Measurements from ENCODE around the gene SGPL1.
A peak's percentile ranks its signal among the peaks of the same experiment; 100 is the strongest.
"Not testable (repeated sequence)": the region's sequence is repeated elsewhere in the genome, so short reads cannot be mapped to it uniquely, and the experiment has no call there.

SGPL1 gene

DNA sequence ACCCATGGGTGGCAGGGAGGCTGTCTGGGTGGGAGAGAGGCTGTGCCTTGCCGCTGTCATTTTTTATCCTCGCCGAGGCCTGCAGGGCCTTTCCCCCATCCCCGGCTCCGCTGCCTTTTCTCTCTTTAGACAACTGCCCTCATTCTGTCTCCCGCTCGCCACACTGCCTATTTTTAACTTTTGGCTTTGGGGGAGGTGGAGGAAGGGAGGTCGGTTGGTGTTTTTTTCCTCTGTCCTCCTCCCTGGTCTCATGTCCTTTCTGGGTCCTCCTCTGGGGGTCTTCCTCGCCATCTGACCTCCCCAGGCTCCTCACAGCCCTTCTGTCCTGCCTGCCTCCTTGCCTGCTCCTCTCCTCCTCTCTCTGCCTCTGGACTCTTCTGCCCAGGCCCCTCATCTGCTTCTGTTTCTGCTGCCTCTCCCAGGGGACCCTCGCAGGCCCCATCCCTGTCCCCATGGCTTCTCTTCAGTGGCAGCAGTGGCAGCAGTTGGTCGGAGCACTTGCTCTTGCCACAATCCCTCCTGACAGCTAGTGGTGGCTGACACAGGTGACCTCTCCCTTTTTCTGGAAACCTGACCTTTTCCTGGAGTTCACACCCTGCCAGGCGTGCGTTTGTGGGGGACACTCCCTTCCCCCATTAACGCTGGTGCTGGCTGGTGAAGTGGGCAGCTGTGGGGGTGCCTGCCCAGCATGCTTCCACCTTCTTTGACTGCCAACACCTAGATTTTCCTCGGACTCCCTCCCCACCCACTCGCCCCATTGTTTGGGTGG is 92.1 kb downstream of the SGPL1 start:
- no peak for DNase-seq

DNA sequence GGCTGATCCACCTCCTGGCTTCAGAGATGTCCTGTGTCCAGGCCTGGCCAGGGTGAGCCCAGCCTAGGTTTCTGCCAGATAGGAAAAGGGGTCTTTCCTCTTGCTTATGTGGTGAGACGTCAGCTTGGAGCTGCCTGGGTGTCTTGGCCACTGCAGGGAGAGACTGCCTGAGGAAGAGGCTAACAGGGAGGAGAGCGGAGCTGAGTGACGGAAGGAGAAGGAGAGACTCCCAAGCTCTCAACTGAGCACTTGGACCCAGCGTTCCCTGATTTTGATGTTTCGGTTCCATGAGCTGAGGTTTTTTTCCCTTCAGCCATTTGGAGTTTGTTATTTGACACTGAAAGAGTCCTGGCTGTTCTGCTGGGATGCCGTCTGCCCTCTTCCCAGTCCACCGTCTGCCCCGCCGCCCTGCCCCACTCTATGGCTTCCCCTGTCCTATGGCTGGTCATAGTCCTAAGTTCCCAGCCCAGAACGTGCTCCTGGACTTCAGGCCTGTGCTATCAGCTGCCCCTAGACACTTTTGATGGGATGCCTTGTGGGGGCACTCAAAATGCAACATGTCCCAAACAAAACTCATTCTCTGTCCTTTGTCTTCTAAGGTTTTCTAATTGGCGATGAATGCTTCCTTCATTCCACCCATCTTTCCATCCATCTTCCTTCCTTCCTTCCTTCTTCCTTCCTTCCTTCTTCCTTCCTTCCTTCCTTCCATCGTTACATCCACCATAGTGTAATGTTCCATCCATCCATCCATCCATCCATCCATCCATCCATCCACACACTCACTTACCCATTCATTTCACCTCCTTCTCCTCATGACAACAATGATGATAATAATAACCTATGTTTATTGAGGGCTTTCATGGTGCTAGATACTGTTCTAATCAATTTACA is 92.9 kb downstream of the SGPL1 start:
- no peak for DNase-seq

DNA sequence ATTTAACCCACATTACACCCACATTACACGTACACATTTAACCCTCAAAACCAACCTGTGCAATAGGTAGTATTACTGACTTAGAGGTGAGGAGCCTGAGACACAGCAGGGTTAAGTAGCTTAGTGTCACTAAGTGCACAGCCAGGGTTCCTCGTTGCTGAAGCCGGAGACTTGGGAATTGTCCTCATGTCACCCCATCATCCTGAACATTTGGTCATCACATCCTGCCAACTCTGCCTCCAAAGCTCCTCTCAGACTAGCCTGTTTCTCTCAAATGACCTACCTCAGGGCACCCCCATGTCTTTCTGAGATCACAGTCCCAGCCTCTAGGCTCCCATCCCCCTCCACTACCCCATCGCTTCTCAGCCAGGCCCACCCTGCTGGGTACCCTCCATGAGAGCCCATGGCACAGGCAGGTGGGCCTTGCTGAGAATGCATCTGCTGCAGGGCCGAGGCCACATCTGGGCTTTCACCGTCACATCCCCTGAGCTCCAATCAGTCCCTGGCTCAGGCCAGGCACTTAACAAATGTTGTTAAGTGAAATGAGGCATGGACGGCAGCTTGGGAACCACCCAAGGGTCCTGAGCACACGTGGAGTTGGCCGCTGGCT is 93.7 kb downstream of the SGPL1 start:
- DNase-seq, result no peak

DNA sequence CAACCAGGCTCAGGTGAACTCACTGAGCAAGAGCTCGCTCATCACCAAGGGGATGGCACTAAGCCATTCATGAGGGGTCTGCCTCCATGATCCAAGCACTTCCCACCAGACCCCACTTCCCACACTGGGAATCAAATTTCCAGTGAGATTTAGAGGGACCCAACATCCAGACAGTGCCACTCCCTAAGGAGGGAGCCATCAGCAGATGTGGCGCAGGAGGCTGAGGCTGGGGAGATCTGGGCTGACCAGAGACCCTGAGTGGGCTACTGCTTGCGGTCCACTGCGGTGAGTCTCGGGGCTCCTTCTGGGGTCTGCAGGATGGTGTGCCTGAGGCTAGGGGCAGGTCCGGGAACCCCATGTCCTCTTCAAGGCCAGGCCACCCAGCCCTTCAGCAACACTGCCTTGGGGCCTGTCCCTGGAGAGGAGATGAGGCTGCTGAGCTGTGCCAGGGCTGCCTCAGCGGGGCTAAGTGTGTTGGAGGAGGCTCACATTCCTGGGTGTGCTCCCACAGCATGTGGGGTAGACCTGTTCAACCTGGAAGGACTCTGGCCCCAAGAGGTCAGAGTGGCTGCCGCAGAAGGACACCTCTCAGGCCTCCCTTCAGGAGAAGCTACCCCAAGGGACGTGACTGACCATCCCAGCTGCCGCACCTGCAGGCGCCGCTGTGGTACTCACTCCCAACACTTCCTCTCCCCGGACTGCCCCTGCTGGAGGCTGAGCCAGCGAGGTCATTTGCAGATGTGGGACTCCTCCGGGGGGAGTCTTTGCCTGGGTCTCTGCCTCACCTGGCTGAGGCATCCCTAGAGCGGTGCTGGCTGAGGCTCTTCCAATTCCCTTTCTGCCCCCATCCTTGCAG is 95.0 kb downstream of the SGPL1 start:
- DNase-seq, result no peak

DNA sequence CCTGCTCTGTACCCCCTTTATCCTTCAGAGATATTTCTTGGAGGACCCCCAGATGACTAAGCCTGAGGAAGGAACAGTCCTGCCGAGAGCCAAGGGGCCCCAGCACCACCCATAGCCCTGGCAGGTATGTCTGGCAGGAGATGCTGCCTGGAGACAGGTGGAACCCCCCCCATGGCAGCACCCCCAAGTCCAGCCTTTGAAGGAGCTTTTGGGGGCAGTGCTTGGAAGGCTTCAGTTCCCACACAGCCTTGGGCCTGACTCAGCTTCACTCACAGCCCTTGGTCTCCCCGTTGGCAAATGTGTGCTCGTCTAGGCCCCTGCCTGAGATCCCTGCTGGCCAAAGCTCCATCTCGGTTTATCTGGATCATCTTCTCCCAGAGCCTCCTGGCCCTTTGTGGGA is 95.6 kb downstream of the SGPL1 start:
- no peak for DNase-seq

DNA sequence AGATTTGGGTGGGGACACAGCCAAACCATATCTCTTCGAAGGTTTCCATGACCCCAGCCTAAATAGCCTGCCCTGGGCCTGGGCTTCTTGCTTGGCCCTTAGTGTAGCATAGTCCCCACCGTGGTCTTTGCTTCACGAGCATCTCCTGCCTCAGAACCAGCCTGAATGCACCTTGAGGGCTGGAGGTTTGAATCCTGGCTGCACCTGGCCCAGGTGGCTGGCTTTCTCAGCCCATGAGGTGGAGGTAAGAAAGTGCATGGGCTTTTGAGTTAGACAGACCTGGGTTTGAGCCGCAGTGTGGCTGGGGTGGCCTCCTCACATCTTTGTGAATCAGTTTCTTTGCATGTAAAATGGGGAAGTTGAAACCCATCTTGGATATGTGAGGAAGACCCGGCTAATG is 96.8 kb downstream of the SGPL1 start:
- no peak for DNase-seq

DNA sequence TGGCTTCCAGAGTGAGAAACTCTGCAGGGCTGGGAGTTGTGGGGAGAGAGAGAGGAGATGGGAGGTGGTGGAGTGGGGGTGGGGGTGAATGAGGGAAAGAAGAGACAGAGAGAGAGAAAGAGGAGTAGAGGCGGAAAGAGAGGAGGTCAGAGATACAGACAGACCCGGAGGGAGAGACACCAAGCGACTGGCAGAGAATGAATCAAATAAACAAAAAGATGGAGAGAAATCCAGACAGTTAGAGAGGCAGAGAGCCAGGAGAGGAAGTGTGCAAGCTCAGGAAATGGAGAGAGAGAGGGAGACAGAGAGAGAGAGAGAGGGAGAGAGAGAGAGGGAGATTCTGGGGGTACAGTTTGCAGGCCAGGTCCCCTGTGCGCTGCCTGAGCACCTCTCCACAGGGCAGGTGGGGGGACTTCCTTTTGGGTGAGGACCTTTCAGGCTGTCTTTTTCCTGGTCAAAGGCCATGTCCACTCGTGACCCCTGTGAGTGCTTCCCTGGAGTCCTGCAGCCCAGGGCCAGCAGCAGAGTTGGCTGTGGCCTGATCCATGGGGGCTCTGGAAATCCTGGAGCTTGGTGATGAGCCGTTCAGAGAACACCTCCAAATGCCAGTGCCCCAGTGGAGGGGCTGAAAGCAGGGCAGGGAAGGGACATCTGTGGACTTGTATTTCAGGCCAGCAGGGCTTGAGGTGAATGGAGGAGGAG is 97.6 kb downstream of the SGPL1 start:
- DNase-seq, result no peak

DNA sequence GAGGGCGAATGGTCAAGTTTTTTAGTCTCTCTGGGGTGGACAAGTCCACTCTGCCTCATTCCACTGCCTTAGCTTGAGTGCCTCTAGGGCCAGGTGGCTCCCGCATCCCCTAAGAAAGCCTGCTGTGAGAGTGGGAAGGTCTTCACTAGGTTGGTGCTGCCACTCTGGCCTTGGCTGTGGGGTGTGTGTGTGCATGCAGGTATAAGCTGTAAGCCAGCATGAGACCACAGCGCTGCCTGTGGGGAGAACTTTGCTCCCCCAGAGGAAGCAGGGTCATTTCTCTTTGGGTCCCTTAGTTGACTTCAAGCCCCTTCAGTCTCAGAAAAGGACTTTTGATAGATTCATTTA is 98.1 kb downstream of the SGPL1 start:
- no peak for DNase-seq

DNA sequence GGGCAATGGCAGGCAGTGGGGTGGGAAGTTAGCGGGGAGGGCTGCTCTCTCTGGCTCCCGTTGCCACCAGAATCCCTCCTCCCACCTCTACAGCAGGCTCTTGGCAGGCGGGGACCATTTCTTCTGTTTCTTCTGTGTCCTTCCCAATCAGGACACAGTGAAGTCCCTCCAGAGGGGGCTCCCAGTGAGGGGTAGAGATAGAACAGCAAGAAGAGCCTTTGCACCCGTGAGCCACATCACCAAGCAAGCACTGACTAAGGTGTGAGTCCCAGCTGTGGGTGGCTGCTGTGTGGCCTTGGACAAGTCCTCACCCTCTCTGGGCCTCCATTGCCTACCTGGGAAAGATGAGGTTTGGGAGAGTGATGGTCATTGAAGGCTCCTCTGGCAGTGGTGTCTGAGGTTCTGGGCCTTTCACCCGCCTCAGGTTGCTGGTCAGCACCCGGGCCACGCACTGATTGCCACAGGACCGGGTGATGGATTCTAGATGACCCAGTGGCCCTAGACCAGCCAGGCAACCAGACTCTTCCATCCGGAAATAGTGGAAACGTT is 98.6 kb downstream of the SGPL1 start:
- no peak for DNase-seq

DNA sequence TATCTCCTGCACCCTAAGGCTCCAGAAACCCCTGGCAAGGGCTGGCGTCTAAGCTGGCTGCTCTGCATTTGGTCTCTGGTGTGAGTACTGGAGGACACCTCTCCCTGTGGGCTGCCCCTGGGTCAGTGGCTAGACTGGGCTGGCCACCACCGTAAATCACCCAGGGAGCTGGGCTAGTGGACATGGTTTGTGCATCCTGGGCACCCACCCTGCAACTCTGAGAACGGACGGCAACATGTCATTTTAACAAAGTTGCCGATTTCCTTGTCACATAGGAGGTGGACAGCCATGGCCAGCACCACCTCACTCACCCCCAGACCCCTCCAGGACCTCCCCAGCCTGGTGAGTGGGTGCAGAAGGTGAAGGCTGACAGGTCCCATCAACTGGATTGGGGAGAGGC is 99.5 kb downstream of the SGPL1 start:
- no peak for DNase-seq

DNA sequence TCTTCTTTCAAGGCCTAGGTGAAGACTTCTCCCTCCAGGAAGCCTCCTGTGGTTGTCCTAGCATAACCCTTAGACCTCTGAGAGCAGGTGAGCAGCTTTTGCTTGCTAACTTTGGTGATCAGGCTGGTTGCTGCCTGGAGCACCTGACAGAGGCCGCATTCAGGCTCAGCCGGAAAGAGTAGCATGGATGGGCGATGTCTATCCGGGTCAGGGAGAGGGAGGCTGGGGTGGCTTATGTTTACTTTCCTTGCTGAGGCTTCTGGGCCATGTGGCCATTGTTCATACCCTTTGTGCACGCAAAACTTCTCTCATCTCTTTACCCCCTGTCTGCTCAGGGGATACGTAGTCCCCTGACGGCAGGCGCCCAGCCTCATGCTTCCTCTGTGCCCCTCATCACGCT is 100.1 kb downstream of the SGPL1 start:
- DNase-seq, result no peak

DNA sequence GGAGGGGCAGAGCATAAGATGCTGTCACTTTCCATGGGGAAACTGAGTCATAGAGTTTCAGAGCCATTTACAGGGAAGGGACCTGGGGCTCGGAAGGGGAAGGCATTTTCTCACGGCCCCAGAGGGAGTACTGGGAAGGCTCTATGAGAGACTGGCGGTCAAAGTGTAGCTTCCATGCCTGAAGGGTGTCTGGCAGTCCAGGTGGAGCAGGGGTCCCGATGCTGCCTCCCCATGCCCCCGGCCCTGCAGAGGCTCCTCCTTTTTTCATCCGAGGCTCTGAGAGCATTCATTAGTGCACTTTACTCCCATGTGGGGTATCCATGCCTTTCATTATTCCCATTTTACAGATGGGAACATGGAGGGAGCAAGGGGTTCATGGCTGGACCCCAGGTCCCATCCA is 100.5 kb downstream of the SGPL1 start:
- DNase-seq, result no peak

DNA sequence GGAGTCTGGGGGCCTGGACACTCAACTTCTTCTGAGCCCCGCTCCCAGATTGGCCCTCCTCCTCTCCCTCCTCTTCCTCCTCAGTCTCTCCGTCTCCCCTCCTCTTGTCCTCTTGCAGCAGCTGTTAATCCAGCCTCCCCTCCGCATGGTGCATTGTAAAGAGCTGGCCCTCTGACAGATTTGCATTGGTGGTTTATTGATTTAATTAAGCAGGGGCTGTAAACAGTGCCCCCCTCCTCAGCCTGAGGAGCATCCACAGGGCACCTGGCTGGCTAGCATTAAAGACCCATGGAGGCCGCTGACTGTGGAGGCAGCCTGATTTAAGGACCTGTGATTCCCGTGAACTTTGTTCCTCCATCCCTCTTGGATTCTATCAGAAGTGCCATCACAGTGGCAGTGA is 101.5 kb downstream of the SGPL1 start:
- no peak for DNase-seq

DNA sequence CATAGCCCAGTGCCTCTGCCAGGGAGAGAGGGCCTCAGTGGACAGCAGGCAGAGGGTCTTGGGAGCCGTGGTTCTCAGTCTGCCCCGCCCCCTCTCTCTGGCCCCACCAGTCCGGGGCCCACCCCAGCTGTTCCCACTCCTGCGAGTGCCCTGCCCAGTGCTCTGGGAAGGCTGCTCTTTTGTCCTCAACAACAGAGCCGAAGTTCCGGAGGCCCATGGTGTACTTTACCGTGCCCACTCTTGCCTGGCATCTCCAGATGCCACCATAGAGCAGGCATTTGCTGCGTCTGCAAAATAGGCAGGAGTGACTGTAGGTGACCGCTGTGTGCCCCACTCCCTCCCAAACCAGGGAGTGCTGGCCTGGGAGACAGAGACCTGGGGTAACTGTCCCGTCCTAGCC is 101.9 kb downstream of the SGPL1 start:
- no peak for DNase-seq

DNA sequence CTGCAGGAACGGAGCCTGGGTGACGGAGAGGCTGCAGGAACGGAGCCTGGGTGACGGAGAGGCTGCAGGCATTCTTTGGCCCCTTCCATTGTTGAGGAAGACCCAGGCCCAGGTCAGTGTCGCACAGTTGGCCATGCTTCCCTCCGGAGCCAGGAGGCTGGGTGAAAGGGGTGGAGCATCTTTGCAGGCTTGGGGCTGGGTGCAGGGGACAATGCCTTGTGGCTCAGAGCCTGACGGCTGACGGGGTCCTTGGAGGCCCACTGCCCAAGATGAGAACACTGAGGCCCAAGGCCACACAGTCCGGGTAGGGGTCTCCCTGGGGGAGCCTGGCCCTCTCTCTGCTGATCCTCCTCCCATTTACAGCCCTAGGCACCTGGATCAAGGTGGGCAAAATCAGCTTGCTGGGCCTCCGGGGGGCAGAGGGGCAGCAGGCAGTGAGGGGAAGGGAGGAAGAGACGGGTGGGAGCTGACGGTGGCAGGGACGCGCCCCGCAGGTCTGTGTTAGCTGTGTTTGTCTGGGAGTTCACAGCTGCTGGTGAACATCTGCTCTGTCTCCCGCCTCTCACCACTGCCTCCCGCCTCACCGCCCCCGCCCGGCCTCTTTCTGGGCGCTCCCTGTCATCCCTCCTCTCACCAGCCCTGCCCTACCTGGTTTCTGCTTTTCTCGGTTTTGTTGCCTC is 103.2 kb downstream of the SGPL1 start:
- DNase-seq, result peak; percentile 53

DNA sequence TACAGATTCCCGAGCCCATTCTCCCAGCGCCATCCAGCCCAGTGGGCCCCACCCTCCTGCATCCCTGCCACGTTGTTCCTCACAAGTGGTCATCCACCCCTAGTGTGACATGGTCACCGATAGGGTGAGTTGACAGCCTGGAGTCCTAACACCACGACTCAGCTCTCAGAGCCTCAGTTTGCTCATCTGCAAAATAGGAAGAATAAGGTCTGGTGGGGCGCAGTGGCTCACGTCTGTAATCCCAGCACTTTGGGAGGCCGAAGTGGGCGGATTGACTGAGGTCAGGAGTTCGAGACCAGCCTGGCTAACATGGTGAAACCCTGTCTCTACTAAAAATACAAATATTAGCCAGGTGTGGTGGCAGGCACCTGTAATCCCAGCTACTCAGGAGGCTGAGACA is 104.2 kb downstream of the SGPL1 start:
- not testable (repeated sequence) for DNase-seq

DNA sequence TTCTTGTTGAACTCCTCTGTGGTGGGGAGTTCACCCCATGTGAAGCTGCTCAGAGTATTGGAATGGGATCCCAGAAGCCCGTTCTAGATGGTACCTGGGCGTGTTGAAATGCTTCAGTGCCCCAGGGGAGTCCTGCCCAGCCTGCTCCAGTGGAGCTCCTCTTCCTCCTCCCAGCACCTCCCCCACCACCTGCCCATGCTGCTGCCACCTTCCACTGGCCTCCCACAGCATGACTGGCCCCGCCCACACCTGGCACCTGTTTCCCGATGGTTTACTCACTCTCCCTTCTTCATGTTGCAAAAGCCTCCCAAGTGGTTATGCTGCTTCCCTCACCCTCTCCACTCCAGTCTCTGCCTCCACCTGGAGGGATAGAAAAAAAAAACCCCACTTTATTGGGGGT is 104.8 kb downstream of the SGPL1 start:
- no peak for DNase-seq

DNA sequence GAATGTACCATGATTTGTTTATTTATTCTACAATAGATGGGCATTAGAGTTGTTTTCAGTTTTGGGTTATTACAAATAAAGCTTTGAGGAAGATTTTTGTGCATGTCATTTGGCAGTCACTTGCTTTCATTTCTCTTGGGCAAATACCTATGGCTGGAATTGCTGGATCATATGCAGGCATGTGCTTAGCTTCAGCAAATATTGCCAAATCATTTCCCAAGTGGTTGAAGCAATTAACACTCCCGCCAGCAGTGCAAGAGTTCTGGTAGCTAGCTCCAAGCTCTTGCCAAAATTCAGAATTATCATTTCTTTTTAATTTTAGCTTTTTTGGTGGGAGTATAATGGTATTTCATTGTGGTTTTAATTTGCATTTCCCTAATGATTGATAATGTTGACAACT is 105.5 kb downstream of the SGPL1 start:
- DNase-seq, result no peak

DNA sequence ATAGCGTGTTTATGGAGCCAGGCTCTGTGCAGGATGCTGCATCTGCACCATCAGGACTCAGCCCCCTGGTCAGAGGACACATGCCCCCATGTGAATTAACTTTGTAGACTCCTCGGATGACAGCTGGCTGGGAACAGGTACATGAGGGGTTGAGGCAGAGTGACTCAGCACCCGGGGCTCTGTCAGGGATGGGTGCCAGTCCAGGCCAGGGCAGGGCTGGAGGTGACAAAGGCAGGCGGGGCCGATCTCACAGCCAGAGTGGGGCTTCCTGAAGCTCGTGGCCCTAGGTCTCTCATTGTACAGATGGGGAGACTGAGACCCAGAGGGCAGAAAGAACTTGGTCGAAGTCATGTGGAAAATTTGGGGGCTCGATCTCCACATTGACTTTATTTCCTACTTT is 107.9 kb downstream of the SGPL1 start:
- DNase-seq, result no peak

DNA sequence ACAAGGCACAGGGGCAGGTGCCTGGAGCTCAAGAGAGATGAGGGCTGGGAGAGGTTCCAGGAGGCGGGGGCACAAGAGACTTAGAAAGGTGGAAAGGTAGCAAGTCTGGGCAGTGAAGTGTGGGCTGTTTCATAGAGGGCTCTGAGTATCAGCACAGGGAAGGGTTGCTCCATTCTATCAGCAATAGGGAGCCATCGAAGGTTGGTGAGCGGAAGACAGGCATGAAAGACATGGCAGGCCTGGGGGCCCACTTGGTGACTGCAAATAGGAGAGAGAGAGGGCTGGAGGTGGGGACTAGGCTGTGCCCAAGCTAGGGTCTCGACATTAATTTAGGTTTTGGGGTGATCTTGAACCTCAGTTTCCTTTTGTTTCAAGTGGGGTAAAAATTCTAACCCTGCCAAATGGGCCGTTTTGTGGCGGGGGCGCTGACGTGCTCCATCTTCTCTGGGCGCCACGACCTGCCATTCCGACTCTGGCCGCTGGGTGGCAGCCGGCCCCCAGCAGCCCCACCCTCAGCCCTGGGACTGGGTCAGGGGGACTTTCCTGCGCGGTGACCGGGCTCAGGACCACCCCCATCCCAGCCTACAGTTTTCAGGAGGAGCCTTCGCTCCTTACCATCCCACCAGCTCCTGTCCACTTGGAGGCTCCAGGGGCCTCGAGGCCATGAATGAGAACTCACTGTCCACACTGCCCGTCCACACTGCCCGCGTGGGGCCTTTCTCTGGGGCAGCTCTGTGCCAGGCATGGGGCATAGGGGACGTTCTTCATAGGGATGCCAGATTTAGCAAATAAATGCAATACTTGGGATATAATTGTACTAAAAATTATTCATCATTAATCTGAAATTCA is 109.9 kb downstream of the SGPL1 start:
- DNase-seq, result peak; percentile 16

Data from NCI-H1694 treated with DMSO at 0.1 percent for 48 hours (cell line).